Gastrocnemius medialis (tissue), 4 donors: ENCODE measurements around the gene IGFBP2.

ENCODE experiments used
- POLR2A ChIP-seq, 2 donors: fragments of 450-650 bp; IDR thresholded peaks; one replicate each; pipeline ENCODE4 v1.6.1; 2017; ENCODE audit warnings: antibody characterized with exemption in 2 of 2, mild to moderate bottlenecking in 2 of 2, moderate library complexity in 2 of 2
- TF ChIP-seq, protein P1 (sequence below), 5 experiments: fragments of 450-650 bp in 3 of 5; fragments of 200-600 bp in 2 of 5; sonication (generic) in 2 of 5; IDR thresholded peaks in 4 of 5; conservative IDR thresholded peaks in 1 of 5; 1 replicate in 4 of 5; 2 replicates in 1 of 5; pipeline ENCODE4 v1.5.1; 2016 to 2019; ENCODE audit warnings: antibody characterized with exemption in 5 of 5, mild to moderate bottlenecking in 3 of 5, moderate library complexity in 3 of 5

DNA sequence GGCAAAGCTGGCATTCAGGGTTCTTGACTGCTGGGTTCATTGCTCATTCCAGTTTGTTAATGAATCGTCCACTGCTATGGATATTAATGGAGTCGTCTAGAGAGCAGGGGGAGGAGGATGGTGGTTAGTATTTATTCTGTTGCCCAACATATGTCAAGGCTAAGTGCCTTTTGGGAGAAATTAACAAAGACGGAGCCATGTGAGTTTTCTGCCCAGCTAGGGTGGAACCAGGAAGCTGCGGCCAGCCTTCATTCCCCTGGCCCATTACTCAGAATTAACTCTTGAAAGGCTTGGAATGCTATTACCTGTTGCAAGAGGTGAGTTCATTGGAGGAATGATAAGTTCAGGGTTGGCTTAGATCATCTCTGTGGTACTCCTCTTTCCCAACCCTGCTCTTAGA is 19.3 kb downstream of the IGFBP2 start:
- TF ChIP-seq, protein P1, sequence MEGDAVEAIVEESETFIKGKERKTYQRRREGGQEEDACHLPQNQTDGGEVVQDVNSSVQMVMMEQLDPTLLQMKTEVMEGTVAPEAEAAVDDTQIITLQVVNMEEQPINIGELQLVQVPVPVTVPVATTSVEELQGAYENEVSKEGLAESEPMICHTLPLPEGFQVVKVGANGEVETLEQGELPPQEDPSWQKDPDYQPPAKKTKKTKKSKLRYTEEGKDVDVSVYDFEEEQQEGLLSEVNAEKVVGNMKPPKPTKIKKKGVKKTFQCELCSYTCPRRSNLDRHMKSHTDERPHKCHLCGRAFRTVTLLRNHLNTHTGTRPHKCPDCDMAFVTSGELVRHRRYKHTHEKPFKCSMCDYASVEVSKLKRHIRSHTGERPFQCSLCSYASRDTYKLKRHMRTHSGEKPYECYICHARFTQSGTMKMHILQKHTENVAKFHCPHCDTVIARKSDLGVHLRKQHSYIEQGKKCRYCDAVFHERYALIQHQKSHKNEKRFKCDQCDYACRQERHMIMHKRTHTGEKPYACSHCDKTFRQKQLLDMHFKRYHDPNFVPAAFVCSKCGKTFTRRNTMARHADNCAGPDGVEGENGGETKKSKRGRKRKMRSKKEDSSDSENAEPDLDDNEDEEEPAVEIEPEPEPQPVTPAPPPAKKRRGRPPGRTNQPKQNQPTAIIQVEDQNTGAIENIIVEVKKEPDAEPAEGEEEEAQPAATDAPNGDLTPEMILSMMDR (IDR thresholded peaks at IDR 0.05 in 4 of 5, conservative IDR thresholded peaks at IDR 0.05 in 1 of 5), result no peak
- TF ChIP-seq POLR2A (IDR thresholded peaks at IDR 0.05), result no peak
